Effector CD8-positive, alpha-beta T cell (primary cell): ENCODE results near the gene ITSN1.

Source experiments
- DNase-seq: peaks from one replicate; lab custom pipeline; 2025; lab: John Stamatoyannopoulos, UW

Gene ITSN1

DNA sequence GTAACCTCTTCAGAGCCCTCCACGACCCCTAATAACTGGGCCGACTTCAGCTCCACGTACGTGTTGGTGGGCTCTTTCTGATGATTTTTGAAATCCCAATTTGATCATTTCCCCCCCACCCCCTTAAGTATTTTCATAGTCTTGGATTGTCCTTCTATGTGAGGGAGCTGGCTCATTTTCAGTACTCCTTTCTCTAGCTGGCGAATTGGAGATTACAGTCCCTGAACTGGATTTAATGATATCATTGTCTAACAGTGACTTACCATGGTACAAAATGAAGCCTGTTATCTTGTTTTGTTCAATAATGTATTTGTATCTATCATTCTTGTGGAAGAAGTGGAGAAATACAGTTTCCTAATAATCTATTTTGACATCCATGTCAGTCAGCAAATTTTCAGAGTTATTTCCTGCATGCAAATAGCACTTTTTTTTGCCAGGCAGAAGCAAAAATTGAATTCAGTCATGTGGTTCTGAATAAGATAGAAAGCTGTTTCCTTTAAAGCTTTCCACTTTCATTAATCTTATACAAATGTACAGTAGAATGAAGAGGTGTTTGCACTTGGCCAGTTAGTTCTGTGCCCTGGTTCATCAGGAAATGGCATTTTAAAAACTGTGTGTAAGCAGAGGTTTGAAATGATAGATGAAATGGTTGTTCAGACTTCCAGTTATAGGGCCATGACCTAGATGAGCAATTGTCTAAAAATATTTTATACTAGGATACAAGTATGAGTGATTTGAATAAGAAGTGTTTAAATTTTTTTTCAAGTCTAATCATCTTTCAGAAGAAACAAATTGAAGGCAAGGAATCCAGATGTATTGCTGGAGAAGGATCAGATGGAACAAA, 169.1 kb downstream of the ITSN1 start:
- DNase-seq = no peak

DNA sequence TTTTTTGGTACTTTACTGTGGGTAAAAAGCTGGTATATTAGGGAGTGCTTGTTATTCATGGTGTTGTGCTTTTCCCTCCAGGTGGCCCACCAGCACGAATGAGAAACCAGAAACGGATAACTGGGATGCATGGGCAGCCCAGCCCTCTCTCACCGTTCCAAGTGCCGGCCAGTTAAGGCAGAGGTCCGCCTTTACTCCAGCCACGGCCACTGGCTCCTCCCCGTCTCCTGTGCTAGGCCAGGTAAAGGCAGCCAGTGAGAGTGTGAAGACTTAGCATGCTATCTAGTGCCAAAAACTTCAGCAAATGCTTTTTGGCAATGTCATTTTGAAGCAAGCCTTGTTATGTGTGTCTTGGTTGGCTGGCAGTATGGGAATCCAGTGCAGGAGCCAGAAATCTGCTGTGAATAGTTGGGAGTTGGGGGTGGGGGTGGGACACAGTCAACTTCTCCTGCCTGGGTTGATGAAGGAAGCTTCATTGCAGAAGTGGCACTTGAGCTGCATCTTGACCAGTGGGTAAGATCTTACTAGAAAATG, 171.6 kb downstream of the ITSN1 start:
- DNase-seq = no peak

DNA sequence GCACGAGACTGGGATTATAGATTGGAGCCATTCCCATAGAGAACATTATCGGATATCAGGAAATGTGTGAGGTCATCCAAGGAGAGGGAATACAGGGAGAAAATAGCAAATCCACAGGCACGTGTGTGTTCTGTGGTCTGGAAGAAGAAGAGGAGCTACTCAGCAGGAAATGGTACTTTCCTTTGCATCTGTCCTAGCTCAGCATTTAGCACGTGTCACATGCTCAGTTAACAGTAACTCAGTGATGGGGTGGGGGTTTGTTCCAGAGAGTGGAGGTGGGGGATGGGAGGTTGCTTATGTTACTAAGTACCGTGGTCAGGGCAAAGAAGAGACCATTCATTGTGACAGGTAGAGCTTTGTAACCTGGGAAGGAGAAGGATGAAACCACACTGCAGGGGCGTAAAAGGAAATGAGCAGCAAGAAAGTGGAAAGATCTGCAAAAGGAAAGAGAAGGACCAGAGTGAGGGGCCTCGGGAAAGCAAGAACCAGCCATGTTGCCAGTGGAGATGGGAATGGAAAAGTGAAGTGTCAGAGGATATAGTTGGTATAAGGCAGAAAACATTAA, 172.9 kb downstream of the ITSN1 start:
- DNase-seq = no peak

DNA sequence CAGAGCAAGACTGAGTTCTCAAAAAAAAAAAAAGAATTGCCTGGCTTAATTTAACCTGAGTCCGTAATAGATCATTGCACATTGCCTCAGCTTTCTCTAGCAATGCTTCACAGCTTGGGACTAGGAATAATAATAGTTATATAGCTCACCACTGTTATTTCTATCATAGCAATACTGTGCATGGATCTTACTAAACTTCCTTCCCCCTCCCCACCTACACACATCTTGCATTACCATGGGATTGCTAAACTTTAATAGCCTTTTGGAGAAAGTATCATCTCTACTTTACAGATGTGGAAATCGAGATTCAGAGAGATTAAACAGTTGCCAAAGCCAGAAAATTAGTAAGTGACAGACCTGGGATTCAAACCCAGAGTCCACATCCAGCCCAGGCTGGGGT, 173.9 kb downstream of the ITSN1 start:
- no peak for DNase-seq

DNA sequence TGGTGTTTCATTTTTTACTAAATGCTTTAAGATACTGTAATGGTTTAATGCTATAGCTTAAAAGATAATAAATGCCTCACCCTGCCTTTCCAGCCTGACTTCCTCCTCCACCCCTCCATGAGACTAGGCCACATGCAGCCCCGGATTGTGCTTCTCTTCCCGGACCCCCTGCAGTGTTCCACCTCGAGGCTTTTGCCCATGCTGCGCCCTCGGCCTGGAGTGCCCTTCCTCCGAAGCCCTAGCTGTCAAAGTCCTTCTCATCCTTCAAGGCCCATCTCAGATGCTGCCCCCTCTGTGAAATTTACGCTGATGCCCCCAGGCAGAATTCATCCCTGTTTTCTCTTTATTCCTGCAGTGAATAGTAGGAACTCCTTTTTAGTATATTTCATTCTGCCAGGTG, 174.8 kb downstream of the ITSN1 start:
- DNase-seq = no peak

DNA sequence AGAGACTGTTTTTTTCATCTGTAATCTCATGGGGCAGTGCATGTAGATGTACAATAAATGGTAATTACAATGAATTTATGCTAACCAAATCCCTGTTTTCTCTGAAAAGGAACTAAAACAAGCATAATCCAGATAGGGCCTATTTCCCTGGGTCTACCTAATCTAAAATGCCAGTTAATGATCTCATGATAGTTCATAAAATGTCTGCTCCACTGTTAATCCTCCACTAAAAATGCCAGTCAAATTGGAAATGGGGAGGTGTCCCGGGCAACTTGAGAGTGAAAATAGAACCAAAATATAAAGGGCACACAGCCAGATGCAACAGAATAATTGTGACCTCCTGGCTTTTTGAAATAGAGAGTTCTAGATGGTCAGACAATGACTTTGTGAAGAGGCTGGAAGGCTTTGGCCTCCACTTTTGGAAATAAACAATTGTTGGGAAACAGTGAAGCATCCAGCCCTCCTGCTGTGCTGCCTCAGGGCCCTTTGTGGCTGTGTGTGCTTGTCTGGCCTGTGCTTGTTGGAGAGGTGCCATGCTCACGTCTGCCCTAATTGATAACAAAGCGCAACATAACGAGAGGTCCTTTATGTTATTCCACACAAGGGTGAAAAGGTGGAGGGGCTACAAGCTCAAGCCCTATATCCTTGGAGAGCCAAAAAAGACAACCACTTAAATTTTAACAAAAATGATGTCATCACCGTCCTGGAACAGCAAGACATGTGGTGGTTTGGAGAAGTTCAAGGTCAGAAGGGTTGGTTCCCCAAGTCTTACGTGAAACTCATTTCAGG, 175.6 kb downstream of the ITSN1 start:
- no peak for DNase-seq

DNA sequence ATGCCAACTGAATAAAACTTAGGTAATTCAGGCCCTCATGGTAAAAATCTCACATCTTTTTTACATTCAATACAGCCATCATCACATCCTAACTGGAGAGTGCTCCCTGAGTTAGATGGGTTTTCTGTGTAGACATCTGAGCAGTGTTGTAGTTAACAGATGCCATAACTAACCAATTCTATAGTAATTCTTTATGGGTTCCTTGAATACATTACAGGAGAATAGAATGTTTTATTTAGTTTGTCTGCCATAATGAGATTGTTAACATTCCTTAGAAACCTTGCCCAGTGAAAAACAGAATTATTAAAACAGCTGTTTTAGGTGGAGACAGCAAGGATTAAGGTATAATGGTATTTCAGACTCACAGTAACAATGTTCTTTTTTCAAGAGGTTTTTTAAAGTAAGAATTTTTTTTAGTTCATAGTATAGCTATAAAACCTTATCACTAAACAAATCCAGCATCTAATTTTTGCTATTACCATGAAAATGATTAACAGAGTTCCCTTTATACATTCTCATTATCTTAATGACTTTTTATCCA, 178.0 kb downstream of the ITSN1 start:
- no peak for DNase-seq

DNA sequence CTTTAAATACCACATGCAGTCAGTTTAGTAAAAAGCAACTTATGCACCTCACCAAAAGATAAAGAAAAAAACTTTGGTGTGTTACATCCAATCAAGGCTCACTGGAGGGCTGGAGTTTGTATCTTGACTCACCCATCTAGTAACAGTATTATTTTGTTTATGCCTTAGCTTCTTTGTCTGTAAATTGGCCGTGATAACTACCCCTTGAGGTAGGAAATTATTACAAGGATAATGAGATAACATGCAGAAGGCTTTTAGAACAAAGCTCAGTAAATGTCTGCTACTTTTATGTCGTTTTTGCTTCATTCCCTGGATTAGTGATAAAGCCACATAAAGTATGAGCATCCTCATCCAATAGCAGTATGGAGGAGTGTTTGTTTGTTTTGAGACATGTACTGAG, 178.5 kb downstream of the ITSN1 start:
- DNase-seq = no peak

DNA sequence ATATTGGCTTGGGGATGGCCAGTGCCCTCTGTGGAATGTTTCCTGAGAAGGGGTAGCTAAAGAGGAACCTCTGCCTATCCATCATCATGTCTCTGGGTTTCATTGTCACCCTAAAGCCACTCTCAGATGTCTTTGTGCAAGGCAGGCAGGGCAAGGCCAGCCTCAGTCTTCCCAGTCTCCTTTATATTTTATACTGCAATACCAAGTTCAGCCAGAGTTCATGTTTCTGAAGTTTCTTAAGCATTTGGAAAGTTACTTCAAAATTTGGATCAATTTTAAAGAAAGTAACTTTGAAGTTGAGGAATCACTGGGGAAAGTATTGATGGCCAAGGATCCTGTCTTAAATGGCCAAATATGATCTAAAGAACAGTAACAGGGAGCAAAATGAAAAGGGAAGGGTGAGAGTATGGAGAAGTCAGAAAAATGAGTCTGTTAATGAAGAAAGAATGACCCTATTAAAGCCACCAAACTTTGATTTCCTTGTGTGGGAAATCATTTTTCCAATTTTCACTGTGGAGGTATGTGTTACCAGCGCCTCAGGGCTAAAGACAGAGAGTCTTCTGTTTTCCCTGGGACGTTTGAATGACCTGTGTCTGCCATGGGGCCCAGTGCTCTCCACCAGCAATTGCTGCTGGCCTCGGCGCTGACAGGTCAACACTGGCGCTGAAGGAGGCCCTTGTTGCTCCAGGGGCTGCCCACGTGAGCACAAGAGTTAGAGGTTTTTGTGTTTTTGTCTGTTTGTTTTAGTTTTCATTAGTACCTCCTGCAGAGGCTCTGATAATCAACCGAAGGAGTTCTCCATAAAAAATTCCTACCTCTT, 179.4 kb downstream of the ITSN1 start:
- DNase-seq = no peak

DNA sequence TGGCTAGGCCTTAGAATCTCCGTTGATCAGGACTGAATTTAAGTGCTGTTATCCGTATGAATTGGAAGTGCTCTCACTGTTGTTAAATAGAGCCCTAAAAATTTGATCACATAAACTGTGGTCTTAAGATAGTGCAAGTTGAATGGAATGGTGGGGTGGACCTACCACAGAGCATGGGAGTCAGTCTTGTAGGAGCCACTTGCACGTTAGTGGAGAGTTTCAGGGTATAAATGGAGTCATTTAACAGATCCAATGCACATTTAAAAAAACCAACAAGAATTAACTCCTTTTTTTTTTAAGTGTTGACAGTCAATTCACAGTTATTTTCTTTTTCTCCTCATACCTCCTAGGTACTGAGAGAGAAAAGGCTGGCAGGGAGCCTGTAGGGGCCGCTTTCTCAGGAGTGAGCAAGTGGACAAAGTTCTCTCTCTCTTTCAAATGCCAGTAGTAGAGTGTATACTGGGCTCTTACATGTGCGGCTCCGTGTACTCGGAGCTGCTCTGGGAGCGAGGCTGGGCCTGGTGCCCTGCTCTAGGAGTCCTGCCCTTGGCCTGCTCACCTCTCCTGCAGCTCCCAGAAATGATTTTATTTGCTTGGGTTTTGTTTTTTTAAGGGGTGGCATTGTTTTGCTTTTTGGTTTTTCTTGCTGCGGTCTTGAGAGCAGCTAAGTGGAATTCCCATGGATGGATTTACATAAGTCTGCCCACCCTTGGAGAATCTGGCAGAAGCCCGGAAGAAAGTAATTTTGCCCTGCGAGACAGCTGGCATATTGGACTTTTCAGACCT, 182.0 kb downstream of the ITSN1 start:
- no peak for DNase-seq

DNA sequence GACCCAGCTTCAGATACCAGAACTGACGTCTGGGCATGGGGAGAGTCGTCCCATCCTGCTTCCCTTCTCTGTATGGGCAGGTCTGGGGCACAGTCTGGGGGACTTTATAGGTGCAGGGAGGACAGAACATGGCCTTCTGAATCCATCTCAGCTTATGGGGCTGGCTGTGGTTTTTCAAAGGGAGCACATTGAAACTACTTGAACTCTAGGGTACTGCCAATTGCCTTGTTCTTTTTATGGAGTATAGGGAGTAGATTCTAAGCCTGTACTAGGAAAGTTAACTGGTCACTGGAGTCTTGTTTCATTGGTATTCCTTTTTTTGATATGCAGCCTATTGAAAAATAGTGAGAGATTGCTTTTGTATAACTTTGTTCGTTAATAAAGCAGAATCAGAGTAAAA, 183.1 kb downstream of the ITSN1 start:
- DNase-seq = no peak

DNA sequence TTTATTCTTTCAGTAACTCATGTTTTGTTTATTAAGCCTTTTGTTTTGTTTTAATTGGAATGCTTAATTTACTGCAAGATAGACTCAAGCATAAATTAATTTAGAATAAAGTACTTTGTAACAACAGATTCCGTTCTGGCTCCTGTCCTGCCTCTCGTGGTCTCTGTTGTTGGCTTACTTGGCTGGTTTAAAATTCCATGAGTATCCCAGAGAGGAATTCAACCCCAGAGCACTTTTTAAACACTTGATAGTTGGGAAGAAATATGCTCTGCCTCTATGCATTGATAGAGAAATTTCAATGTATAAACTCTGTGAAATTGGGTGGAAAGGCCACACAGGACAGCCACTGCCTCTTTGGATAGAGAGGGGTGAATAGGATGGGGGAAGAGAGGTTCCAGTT, 183.6 kb downstream of the ITSN1 start:
- no peak for DNase-seq

DNA sequence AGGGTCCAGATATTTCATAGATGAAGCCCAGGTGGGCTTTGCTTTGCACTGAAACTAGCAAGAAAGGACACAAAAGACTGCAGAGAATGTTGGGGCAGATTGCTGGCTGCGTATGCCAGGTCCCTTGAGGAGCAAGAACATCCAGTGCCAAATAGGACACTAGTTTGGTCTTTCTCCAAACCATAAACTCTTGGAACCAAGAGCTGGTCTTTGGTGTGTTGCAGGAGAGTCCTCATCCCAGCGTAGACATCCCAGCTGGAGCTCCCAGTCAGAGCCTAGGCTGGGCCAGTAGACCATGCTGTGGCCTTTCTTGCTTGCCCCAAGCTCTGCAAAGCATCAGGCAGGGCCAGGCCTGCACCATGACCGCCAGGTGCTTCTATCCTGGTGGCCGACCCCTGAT, 185.8 kb downstream of the ITSN1 start:
- no peak for DNase-seq

DNA sequence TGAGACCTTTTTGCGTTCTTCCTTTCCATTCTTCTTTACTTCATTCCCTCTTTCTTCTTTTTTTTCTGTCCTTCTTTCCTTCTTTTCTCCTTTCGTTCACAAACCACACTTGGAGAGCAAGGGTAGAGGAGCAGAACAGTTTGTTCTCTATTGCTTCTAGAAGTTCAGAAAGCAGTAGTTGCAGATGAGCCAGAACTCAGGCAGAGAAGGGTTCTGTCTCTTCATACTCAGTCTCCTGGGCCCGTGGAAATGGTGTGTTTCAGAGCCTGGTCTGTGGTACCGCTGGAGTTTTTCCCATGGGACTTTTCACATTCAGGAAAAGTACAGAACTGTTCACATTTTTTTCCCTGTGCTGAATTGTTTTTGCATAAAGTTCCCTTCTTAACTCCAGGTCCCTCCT, 186.3 kb downstream of the ITSN1 start:
- DNase-seq = no peak

DNA sequence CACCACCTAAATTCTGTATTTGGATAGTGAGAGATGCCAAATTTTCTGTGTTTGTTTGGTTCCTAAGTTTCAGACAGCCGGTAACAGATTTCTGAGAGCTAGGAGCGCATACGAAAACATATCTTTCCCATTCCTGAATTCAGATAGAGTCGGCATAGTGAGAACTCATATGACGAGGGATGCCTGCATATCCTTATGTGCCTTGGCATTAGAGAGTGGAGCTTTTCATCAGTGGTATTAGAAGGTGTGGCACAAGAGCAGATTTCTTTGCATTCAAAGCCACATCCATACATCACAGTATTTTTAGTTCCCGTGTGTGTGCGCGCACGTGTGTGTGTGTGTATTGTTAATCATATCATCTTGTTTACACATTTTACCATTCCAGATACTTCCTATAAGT, 187.5 kb downstream of the ITSN1 start:
- DNase-seq = no peak

DNA sequence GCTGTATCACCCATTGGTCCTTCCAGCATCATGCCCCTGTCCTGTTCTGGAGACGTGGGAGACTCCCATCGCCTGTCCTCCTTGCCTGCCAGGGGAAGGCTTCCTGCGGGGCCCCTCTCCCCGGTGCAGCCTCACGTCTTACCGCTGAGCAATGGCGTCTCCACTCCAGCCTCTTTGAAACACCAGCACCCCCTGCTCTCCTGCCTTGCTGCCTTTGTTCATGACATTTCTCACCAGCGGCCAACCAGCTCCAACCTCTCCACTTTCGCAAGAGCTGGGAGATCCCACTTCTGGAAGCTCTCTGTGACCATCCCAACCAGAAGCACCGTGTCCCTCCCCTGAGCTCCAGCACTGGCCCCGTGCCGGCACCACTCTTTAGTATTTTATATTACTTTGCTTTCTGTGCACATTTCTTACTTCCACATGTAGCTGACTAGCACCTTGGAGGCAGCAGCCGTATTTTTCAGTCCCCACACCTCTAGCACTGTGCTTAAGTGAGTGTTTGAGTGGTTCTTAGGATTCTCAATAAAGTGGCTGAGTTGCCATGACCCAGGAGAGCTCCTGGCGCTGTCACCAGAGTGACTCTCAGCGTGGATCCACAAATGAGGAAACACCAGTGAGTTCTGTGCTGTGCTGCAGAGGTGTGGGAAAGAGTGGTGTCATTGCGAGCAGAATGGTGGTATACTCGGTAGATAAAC, 189.8 kb downstream of the ITSN1 start:
- no peak for DNase-seq

DNA sequence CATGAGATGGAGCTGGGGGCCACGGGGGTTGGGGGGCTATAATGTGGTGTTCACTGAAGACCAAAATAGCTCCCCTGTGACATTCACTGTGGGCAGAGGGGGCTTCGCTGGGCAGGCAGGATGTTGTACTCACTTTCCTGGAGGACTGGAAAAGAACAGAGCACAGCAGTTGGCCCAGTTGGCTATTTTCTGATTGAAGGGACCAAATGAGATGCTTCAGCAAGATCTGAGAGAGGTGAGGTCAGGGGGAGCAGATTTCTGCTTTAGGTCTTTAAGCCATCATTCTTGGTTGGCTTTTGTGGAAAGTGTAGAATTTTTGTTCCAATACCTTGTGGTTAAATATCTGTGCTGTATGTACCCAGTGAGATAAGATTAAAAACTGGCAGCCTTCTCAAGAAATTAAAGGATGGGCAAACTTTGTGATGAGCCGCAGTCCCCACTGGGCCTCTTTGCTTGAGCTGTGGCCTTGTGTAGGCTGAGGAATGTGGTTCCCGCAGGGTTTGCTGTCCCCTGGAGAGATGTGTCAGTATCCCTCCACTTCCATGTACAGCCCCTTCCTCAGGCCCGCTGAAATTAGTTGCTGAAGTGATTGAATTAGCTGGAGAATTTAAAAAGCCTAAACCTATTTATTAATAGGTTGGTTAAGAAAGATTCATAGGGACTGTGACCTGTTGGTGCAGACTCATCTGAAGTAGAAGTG, 192.7 kb downstream of the ITSN1 start:
- DNase-seq = no peak

DNA sequence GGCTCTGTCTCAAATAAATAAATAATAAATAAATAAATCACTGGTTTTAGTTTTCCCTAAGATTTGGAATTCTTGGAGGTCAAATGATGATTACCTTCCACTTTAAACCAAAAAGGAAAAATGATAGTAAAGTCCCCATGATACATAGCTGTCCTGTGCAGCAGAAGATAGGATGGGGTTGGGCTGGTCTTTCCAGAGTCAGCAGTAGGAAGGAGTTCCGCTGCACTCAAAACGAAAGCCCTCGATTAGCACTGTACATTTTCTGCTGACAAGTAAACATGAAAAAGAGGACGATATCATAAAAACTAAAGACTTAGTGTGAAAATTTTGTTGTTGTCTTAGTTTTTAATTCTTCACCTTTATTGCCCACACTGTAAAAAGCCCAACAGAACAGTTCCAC, 193.6 kb downstream of the ITSN1 start:
- DNase-seq = no peak

DNA sequence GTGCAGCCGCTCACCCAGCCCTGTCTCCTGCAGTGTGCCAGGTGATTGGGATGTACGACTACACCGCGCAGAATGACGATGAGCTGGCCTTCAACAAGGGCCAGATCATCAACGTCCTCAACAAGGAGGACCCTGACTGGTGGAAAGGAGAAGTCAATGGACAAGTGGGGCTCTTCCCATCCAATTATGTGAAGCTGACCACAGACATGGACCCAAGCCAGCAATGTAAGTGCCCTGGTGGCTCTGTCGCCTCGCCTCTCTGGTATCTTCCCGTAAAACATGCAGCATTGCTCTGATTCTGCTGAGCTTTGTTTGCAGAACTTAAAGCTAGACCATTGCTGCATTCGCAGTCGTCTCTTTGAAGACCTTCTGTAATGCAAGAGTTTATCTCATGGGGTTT, 194.1 kb downstream of the ITSN1 start:
- DNase-seq = no peak
